ENCODE results near the gene RIC1.

DNA sequence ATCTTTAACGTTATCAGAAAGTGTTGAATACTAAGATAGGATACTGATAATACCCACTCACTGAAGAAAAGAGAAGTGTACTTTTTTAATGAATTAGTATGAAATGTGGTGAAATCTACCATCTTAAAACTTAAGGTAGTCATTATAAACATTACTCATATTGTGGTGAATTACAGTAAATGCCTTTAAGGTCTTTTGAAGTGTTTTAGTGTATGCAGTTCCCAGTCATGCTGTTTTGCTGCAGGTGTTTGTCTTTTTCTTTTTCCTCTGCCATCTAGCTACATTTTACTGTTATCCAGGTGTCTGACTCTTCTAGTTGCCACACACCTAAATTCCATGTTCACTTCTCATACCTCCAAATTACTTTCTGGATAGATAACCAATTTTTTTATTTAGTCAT, 131.4 kb downstream of the RIC1 start:
- no peak for TF ChIP-seq POLR2A (IDR thresholded peaks at IDR 0.05)
- TF ChIP-seq, protein P1, sequence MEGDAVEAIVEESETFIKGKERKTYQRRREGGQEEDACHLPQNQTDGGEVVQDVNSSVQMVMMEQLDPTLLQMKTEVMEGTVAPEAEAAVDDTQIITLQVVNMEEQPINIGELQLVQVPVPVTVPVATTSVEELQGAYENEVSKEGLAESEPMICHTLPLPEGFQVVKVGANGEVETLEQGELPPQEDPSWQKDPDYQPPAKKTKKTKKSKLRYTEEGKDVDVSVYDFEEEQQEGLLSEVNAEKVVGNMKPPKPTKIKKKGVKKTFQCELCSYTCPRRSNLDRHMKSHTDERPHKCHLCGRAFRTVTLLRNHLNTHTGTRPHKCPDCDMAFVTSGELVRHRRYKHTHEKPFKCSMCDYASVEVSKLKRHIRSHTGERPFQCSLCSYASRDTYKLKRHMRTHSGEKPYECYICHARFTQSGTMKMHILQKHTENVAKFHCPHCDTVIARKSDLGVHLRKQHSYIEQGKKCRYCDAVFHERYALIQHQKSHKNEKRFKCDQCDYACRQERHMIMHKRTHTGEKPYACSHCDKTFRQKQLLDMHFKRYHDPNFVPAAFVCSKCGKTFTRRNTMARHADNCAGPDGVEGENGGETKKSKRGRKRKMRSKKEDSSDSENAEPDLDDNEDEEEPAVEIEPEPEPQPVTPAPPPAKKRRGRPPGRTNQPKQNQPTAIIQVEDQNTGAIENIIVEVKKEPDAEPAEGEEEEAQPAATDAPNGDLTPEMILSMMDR (IDR thresholded peaks at IDR 0.05) = no peak

All from adrenal gland (tissue), 5 donors.